Measurements from ENCODE around the gene TMEM252.

The TMEM252 gene

GRCh38 chr9:68540712-68541535 is at the start of gene TMEM252:
Gene TMEM252 (minus strand): TSS chr9:68540883. CDS start chr9:68540814, 69 bp downstream.
- no peak for DNase-seq (ENCODE audit: low read depth)

GRCh38 chr9:68585034-68585761 is 44.5 kb upstream of the TMEM252 start:
- no peak for DNase-seq (ENCODE audit: low read depth)

DNA sequence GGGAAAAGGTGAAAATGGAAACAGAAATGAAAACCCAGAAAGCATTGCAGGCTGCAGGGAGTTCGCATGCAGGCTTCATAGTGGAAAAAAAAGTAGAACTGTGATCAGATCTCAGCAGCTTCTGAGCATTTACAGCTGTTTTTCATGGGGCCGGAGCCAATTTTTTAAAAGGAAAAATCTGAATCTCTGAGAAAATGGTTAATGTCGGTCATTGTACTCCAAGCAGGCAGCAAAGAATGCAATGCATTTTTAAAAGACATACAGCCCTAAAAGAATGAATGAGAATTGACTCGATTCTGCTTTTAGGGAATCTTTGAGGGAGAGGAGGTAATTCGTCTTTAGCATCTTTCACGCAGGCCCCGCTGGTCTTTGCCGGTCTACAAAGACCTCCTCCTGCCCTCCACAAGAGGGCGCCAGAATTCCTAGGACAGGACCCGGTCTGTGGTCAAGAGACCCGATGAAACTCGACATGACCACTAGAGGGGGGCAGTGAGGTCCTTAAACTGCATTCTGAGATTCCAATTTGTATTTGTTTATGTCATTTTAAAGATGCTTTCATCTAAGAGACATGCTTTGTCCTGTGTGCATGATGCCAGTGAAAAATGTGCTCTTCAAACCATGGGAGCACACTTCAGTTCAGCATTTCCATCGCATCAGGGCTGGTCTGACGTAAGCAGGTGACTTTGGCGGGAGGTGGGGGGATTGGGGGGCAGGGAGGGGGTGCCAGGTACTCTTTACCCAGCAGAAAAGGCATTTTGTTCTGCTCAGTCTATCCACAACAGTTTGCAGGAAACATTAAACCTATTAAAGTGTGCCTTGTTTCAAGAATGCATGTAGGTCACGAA is 43.7 kb upstream of the TMEM252 start:
- DNase-seq (ENCODE audit: low read depth) = peak; percentile 70

DNA sequence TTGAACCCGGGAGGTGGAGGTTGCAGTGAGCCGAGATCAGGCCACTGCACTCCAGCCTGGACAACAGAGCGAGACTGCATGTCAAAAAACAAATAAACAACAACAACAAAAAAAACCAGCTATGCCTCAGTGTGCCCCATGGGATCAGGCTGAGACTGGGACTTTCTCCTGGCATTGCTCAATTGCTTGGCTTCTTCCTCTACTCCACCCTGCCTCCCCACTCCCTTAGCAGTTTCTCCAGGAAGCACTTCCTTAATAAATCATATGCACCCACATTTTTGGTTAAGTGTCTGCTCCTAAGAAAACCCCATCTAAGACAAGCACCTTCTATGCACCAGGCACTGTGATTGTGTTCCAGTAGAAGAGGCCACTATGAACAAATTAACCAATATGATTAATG is 41.0 kb upstream of the TMEM252 start:
- DNase-seq (ENCODE audit: low read depth) = no peak

- DNase-seq (ENCODE audit: low read depth) = no peak
Observed at GRCh38 chr9:68577774-68578591, 37.3 kb upstream of the TMEM252 start.

DNA sequence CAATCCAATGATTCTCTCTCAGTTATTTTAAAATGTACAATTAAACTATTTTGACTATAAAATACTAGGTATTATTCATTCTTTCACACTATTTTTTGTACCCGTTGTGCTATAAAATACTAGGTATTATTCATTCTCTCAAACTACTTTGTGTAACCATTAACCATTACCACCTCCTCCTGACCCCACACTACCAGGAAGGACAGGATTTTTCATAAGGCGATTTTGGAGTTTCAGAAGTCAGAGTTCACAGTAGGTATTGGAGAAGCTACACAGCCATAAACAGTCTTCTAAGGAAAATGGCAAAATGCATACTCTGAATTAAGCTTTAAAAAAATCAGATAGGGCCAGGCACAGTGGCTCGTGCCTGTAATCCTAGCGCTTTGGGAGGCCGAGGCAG is 35.1 kb upstream of the TMEM252 start:
- DNase-seq (ENCODE audit: low read depth) = no peak

GRCh38 chr9:68574150-68574549 is 33.5 kb upstream of the TMEM252 start:
- DNase-seq (ENCODE audit: low read depth) = no peak

DNA sequence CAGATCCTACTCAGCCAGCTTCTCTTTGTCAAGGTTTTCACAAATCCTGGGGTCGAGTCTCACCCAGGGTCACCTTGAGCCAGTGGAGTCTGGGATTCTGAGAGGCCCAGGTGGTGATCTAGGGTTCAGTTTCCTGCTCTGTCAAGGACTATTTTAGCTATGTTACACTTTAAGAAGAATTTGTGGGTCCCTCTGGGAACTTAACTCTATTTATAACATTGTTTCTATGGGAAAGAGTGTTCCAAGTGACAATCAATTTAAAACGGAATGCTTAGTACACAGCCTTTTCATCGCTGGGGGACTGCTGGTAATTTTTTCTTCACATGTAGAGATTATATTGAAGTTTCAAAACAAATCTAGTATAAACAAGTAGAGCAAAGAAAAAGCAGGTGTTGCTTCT is 26.9 kb upstream of the TMEM252 start:
- DNase-seq (ENCODE audit: low read depth) = no peak

DNA sequence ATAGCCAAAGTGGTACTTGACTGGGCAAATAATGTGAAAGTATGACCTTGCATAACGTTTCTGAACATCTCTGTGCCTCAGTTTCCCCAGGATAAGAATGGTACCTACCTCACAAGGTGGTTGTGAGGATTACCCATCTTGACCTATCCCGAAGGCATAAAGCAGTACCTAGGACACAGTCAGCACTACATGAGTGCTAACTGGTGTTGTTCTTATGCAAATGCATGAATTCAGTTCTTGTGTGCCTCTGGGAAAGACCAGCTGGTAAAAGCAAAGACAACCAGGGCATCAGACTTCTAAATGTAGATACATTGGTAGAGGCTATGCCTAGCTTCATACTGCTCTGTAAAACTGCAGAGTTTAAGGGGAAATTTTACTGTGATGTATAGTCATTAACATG is 21.8 kb upstream of the TMEM252 start:
- DNase-seq (ENCODE audit: low read depth) = no peak

DNA sequence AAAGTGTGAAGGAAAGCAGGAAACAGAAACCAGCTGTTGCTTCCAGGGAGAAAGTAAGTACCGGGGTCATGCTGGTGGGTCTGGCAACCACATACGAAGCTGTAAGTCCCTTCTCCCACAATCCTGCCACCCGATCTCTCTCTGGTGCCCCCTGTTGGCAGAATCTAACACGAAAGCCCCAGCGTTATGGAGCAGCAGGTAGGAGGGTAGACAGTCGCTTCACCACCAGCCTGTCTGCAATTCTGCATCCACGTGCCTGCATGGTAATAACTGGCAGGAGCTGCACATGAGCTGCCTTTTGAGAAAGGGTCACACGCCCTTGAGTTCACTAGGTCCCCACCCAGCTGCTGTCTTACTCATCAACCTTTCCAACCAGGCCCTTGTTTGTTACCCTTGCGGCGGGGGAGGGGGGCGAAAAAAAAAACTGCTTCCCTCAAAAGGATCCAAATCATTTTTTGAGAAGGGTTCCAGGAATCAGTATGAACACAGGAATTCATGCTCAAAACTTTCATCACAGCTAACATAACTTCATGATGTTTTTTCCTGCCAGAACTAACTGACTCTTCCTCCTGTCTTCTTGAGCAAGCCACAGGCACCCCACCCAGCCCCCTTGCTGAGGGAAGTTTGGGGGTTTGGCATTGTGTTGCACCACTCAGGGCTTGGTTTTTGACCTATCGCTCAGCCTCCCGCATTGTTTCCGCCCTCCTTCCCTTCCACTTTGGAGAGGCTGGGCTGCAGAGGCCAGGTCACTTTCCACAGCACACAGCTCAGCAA is 19.6 kb upstream of the TMEM252 start:
- DNase-seq (ENCODE audit: low read depth) = peak; percentile 13

GRCh38 chr9:68558545-68558944 is 17.9 kb upstream of the TMEM252 start:
- no peak for DNase-seq (ENCODE audit: low read depth)

DNA sequence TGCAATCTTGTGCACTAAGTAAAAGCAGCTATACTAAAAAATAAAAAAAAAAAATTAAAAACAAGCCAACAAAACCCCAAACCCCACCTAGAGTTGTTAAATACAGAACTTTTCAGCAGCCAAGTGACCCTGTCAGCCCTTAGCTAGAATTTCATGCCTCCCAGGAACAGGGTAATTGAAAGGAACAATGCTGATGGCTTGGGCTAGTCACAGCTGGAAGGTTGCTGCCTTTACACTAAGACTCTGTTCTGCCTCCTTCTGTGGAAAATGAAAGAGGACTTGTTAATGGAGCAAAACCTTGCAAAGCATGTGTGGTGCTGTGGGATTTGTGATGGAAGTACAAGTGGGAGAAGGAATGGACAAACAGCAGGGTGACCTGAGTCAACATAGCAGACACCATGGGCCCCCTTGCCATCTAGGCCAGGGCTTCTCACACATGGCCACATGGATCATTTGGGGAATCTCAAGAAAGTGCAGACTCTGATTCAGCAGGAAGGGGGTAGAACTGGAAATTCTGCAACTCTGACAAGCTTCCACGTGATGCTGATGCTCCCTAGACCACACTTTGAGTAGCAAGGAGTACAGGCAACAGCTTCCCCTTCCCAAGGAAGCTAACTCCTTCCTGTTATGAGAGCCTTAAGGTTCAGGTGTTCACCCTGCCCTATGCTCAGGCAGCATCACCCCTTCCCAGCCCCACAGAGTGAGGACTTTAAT is 14.9 kb upstream of the TMEM252 start:
- DNase-seq (ENCODE audit: low read depth) = no peak

GRCh38 chr9:68552700-68553476 is 12.2 kb upstream of the TMEM252 start:
- DNase-seq (ENCODE audit: low read depth) = no peak

DNA sequence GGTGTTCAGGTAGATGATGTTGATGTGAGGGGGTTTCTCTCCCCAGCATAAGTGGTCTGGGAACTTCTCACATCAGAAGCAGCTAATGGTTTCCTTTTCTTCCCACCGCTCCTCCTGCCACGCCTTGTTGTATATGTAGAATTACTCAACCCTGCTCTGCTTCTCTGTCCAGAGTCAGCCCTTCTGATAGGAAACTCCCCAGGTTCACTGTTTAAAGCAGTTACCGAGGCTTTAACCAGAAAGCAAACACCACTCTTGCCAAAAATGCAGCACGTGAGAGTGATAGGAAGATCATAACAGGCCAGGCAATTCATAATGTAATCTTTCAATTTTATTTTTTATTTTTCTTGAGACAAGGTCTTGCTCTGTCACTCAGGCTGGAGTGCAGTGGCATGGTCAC is 10.5 kb upstream of the TMEM252 start:
- DNase-seq (ENCODE audit: low read depth) = no peak

GRCh38 chr9:68548241-68548640 is 7.6 kb upstream of the TMEM252 start:
- DNase-seq (ENCODE audit: low read depth) = no peak

GRCh38 chr9:68547417-68547816 is 6.7 kb upstream of the TMEM252 start:
- DNase-seq (ENCODE audit: low read depth) = no peak

GRCh38 chr9:68546596-68547390 is 6.1 kb upstream of the TMEM252 start:
- DNase-seq (ENCODE audit: low read depth) = no peak

DNA sequence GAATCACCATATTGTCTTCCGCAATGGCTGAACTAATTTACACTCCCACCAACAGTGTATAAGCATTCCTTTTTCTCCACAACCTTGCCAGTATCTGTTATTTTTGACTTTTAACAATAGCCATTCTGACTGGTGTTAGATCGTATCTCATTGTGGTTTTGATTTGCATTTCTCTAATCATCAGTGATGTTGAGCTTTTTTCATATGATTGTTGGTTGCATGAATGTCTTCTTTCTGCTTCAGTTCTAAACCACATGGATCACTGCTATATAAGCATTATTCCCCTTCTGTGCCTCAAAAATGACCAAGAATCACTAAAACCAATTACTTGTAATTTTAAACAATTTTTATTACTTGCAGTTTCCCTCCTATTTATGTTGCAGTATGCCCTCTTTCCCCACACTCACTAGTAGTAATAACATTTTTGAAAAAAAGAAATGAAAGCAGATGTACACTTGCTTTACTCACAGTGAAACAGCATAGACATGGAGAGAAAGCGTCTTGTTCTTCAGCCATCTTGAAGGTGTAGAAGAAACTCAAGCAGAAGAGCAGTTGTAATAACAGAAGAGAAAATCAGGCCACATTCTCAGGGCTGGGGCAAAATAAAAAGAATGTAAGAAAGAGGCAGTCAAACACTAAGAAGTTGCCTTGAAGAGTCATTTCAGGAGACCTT is 4.5 kb upstream of the TMEM252 start:
- no peak for DNase-seq (ENCODE audit: low read depth)
